Neutrophil (primary cell): ENCODE measurements around the gene DHX35.

Experiments used
- H3K27ac ChIP-seq: fragments of 200-600 bp; sonication (generic); 2 replicates; pipeline ENCODE4 v1.5.1; 2016; ENCODE audit warnings: mild to moderate bottlenecking, moderate library complexity
- H3K27me3 ChIP-seq: fragments of 200-600 bp; sonication (generic); 2 replicates; pipeline ENCODE4 v1.6.0; 2016; ENCODE audit warnings: mild to moderate bottlenecking
- H3K36me3 ChIP-seq: fragments of 200-600 bp; sonication (generic); 2 replicates; pipeline ENCODE4 v1.5.1; 2017
- H3K4me1 ChIP-seq, 2 experiments: fragments of 200-600 bp in 1 of 2; sonication (generic) in 1 of 2; 1 replicate in 1 of 2; 2 replicates in 1 of 2; pipeline versions ENCODE4 v1.5.1 to v1.6.1; 2013 to 2016; ENCODE audit warnings: low read depth in 1 of 2, low read length in 1 of 2, mild to moderate bottlenecking in 1 of 2, moderate library complexity in 1 of 2; ENCODE audit not compliant: control insufficient read depth in 1 of 2, insufficient read depth in 1 of 2
- H3K4me3 ChIP-seq, 2 experiments: fragments of 200-600 bp in 1 of 2; sonication (generic) in 1 of 2; 1 replicate in 1 of 2; 2 replicates in 1 of 2; pipeline ENCODE4 v1.5.1; 2013 to 2016; ENCODE audit warnings: low read depth in 1 of 2, low read length in 1 of 2, mild to moderate bottlenecking in 1 of 2, moderate library complexity in 1 of 2
- H3K9me3 ChIP-seq: fragments of 200-600 bp; sonication (generic); 2 replicates; pipeline ENCODE4 v1.5.1; 2016
- CTCF ChIP-seq: fragments of 200-600 bp; sonication (generic); IDR thresholded peaks from 2 replicates; pipeline ENCODE4 v1.5.1; 2016; ENCODE audit warnings: antibody characterized with exemption

Gene DHX35

DNA sequence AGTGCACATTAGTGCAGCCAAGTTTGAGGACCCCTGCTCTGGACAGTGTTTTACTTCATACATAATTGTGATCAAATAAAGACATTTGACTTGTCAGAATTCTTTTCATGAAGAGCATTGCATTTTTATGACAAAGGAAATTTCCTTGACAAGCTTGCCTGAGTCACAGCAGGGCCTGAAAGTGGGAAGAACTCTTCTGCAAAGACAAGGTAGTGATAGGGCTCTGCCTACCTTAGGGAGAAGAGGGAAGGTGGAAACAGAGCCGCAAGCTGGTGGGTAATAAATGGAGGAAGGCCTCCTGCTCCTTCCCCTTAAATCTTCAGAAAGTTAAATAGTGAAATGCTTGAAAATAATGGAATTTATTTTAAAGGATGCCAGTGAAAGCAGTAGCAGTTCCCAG is 118.2 kb downstream of the DHX35 start:
- Histone ChIP-seq H3K27ac (no peak overlapping the region), H3K36me3 (no peaks in the 10 kb centered on the region), H3K27me3 (peaks cover 37% of the 10 kb centered on the region), H3K4me1 (no peaks in the 10 kb centered on the region), H3K9me3 (no peaks in the 10 kb centered on the region), H3K4me3 (no peak overlapping the region)
- TF ChIP-seq CTCF, result no peak

DNA sequence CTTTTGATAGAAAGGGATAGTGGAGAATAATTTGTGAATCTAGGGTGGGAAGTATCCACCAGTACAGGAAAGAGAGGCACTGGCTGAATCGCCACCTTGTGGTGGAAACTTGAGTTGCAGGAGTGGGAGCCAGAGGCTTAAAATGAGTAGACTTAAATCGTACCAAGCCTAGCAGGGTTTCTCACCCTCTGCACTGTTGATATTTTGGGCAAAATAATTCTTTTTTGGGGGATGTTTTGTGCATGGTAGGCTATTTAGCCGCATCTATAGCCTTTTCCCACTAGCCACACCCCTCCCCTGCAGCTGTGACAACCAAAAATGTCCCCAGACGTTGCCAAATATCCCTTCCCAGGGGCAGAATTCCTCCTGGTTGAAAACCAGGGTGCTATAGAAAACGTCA is 119.1 kb downstream of the DHX35 start:
- Histone ChIP-seq H3K4me1 (no peaks in the 10 kb centered on the region), H3K9me3 (no peaks in the 10 kb centered on the region), H3K4me3 (no peak overlapping the region), H3K36me3 (no peaks in the 10 kb centered on the region), H3K27me3 (peaks cover 30% of the 10 kb centered on the region), H3K27ac (no peak overlapping the region)
- peak; percentile 64 for TF ChIP-seq CTCF

- H3K27ac ChIP-seq, result no peak overlapping the region
- peaks cover 25% of the 10 kb centered on the region for H3K27me3 ChIP-seq
- H3K4me1 ChIP-seq, result no peaks in the 10 kb centered on the region
- TF ChIP-seq CTCF, result no peak
- H3K9me3 ChIP-seq, result no peaks in the 10 kb centered on the region
- no peaks in the 10 kb centered on the region for H3K36me3 ChIP-seq
- H3K4me3 ChIP-seq, result no peak overlapping the region
Observed at GRCh38 chr20:39082622-39083398, 120.7 kb downstream of the DHX35 start.

- Histone ChIP-seq H3K27ac (no peak overlapping the region), H3K4me3 (no peak overlapping the region), H3K36me3 (no peaks in the 10 kb centered on the region), H3K27me3 (peaks cover 19% of the 10 kb centered on the region), H3K4me1 (no peaks in the 10 kb centered on the region), H3K9me3 (no peaks in the 10 kb centered on the region)
- no peak for TF ChIP-seq CTCF
Observed at GRCh38 chr20:39083761-39084160, 121.6 kb downstream of the DHX35 start.

- no peak for TF ChIP-seq CTCF
- Histone ChIP-seq H3K4me1 (no peaks in the 10 kb centered on the region), H3K36me3 (no peaks in the 10 kb centered on the region), H3K9me3 (no peaks in the 10 kb centered on the region), H3K27me3 (peaks cover 12% of the 10 kb centered on the region), H3K4me3 (no peak overlapping the region), H3K27ac (no peak overlapping the region)
Observed at GRCh38 chr20:39089029-39089428, 126.9 kb downstream of the DHX35 start.
